ENCODE data around the gene SMC1B.
"Not testable (repeated sequence)": the region's sequence is repeated elsewhere in the genome, so short reads cannot be mapped to it uniquely, and the experiment has no call there.

SMC1B gene

DNA sequence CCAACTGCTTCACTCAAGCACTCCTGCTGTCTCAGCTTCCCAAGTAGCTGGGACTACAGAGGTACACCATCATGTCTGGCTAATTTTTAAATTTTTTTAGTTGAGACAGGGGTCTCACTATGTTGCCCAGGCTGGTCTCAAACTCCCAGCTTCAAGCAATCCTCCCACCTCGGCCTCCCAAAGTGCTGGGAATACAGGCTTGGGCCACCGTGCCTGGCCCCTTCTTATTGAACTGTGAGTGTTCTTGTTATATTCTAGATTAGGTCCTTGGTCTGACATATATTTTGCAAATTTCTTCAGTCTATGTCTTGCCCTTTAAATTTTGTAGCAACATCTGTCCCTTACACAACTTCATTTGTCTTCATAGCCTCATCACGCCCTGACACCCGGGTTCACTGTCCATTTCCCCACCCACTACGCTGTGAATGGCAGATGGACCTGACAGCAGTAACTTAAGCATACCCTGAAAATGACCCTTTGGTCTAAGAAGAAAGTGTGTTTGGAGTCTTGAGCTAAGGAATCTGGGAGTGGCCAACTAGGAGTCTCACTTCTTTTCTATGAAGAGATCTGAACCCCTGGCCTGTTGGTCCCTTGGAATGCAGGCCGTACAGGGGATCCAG, 107.8 kb downstream of the SMC1B start:
- DNase-seq (ENCODE audit: low spot score) (no peak), FAIRE-seq (no peak)

DNA sequence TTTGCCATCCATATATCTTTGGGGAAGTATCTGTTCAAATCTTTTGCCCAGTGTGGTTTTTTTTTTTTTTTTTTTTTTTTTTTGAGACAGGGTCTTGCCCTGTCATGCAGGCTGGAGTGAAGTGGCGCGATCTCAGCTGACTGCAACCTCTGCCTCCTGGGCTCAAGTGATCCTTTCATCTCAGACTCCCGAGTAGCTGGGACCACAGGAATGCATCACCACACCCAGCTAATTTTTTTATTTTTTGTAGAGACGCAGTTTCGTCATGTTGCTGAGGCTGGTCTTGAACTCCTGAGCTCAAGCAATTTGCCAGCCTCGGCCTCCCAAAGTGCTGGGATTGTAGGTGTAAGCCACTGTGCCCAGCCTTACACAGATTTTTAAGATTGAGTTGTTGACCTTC, 108.4 kb downstream of the SMC1B start:
- no peak for FAIRE-seq

GRCh38 chr22:45303181-45303580, 110.2 kb downstream of the SMC1B start:
- DNase-seq (ENCODE audit: low spot score) (no peak), FAIRE-seq (no peak)

More for the DNA sequence above, 108.4 kb downstream of the SMC1B start:
- DNase-seq (ENCODE audit: low spot score) = no peak

GRCh38 chr22:45302751-45303150, 110.6 kb downstream of the SMC1B start:
- no peak for DNase-seq (ENCODE audit: low spot score)
- no peak for FAIRE-seq

- FAIRE-seq (no peak), DNase-seq (ENCODE audit: low spot score) (no peak)
These were observed 114.4 kb downstream of the SMC1B start for GRCh38 chr22:45298934-45299505.

DNA sequence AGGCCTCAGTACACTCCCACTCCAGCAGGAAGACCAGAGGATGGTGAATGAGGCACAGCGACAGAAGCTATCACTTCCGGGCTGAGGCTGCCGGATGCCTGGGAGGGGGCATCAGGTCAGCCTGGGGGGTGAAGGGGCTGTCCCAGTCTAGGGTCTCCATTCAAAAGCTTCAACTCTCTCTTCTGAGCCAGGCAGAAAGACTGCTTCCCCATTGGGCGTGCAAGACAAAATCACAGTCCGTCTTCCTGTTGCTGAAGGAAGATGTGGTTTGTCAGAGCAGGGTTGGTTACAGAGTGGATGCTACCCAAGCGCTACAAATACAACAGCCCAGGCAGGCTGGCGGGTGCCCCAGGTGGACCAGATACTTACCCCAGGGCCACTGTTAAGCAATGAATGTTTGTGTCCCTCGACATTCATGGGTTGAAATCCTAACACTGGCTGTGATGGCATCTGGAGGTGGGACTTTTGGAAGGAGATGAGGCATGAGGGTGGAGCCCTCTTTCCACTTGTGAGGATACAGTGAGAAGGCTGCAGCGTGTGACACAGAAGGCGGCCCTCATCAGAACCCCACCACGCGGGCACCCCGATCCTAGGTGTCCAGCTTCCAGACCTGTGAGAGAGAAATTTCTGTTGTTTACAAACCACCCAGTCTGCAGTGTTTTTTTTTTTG, 116.6 kb downstream of the SMC1B start:
- DNase-seq (ENCODE audit: low spot score) (no peak), FAIRE-seq (no peak)

DNA sequence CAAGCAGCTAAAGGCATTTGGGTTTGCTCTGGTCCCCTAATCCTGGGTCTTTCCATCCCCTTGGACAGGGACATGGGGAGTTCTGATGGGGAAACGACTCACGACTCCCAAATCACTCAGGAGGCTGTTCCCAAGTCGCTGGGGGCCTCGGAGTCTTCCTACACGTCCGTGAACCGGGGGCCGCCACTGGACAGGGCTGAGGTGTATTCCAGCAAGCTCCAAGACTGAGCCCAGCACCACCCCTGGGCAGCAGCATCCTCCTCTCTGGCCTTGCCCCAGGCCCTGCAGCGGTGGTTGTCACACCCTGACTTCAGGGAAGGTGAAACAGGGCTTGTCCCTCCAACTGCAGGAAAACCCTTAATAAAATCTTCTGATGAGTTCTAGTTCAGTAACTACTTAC, 117.9 kb downstream of the SMC1B start:
- DNase-seq (ENCODE audit: low spot score) (no peak), FAIRE-seq (no peak)

GRCh38 chr22:45295004-45295403, 118.4 kb downstream of the SMC1B start:
- FAIRE-seq; DNase-seq (ENCODE audit: low spot score): not testable (repeated sequence)
